HepG2 (cell line): ENCODE results near the gene TOE1. TPM values are rescaled to one million over a fixed set of nuclear protein-coding genes. Genes with fewer than 3 reads are reported as not detected.

Source experiments
- ATF1 ChIP-seq: IDR thresholded peaks from 2 replicates; pipeline ENCODE4 v1.6.1; 2016; ENCODE audit warnings: mild to moderate bottlenecking, control low read depth
- ATF2 ChIP-seq: sonication (generic); formaldehyde crosslinking; IDR thresholded peaks from 2 replicates; pipeline ENCODE4 v1.4.0; 2020; ENCODE audit warnings: missing genetic modification reagents
- ATF7 ChIP-seq, 2 experiments: fragments of 450-650 bp in 1 of 2; sonication (generic) in 1 of 2; formaldehyde crosslinking in 1 of 2; IDR thresholded peaks; 2 replicates each; pipeline versions ENCODE4 v1.4.0 to v1.6.1; 2016 to 2020; ENCODE audit warnings: antibody characterized with exemption in 1 of 2, mild to moderate bottlenecking in 1 of 2, missing genetic modification reagents in 1 of 2
- KMT2B ChIP-seq: IDR thresholded peaks from 2 replicates; pipeline ENCODE4 v1.6.1; 2016; ENCODE audit warnings: missing genetic modification reagents, missing compliant biosample characterization
- MAFG ChIP-seq: sonication (generic); formaldehyde crosslinking; IDR thresholded peaks from 2 replicates; pipeline ENCODE4 v1.5.1; 2020; ENCODE audit warnings: mild to moderate bottlenecking, missing genetic modification reagents
- NFYC ChIP-seq: IDR thresholded peaks from 2 replicates; pipeline ENCODE4 v1.6.1; 2016; ENCODE audit warnings: missing genetic modification reagents, missing compliant biosample characterization
- PHF21A ChIP-seq: sonication (generic); formaldehyde crosslinking; IDR thresholded peaks from 2 replicates; pipeline ENCODE4 v1.5.0; 2020; ENCODE audit warnings: mild to moderate bottlenecking, missing genetic modification reagents
- POLR2AphosphoS5 ChIP-seq: IDR thresholded peaks from 2 replicates; pipeline ENCODE4 v1.6.1; 2012; ENCODE audit warnings: low read depth, low read length
- PPARG ChIP-seq: conservative IDR thresholded peaks from 2 replicates; pipeline ENCODE4 v1.6.1; 2016; ENCODE audit warnings: missing biosample characterization, missing genetic modification reagents
- RXRB ChIP-seq: IDR thresholded peaks from 2 replicates; pipeline ENCODE4 v1.6.1; 2016; ENCODE audit warnings: borderline replicate concordance, missing genetic modification reagents, missing compliant biosample characterization
- SIN3A ChIP-seq: IDR thresholded peaks from 2 replicates; pipeline ENCODE4 v1.6.1; 2011; ENCODE audit warnings: low read depth, mild to moderate bottlenecking, control low read depth, low read length, borderline replicate concordance
- WIZ ChIP-seq: sonication (generic); formaldehyde crosslinking; IDR thresholded peaks from 2 replicates; pipeline ENCODE4 v1.5.1; 2020; ENCODE audit warnings: mild to moderate bottlenecking, missing genetic modification reagents
- ZBTB7A ChIP-seq: sonication (generic); formaldehyde crosslinking; IDR thresholded peaks from 2 replicates; pipeline ENCODE4 v1.8.0; 2022; ENCODE audit warnings: mild to moderate bottlenecking, missing genetic modification reagents
- ZBTB8A ChIP-seq: sonication (generic); formaldehyde crosslinking; IDR thresholded peaks from 2 replicates; pipeline ENCODE4 v1.4.0; 2020; ENCODE audit warnings: mild to moderate bottlenecking, low read depth, missing genetic modification reagents, borderline replicate concordance
- ZFP82 ChIP-seq: sonication (generic); formaldehyde crosslinking; IDR thresholded peaks from 2 replicates; pipeline ENCODE4 v1.5.1; 2020; ENCODE audit warnings: mild to moderate bottlenecking, missing genetic modification reagents, borderline replicate concordance
- ZFY ChIP-seq: sonication (generic); formaldehyde crosslinking; IDR thresholded peaks from 2 replicates; pipeline ENCODE4 v1.4.0; 2020; ENCODE audit warnings: missing genetic modification reagents
- ZNF281 ChIP-seq: sonication (generic); formaldehyde crosslinking; IDR thresholded peaks from 2 replicates; pipeline ENCODE4 v1.4.0; 2020; ENCODE audit warnings: missing genetic modification reagents, borderline replicate concordance
- ZNF446 ChIP-seq: sonication (generic); formaldehyde crosslinking; IDR thresholded peaks from 2 replicates; pipeline ENCODE4 v1.5.0; 2020; ENCODE audit warnings: mild to moderate bottlenecking, missing genetic modification reagents
- ZNF792 ChIP-seq: IDR thresholded peaks from 2 replicates; pipeline ENCODE4 v1.6.1; 2016
- ZNF839 ChIP-seq: sonication (generic); formaldehyde crosslinking; IDR thresholded peaks from 2 replicates; pipeline ENCODE4 v1.4.0; 2020; ENCODE audit warnings: missing genetic modification reagents, mild to moderate bottlenecking, borderline replicate concordance
- ZSCAN29 ChIP-seq: sonication (generic); formaldehyde crosslinking; conservative IDR thresholded peaks from 2 replicates; pipeline ENCODE4 v1.4.0; 2020; ENCODE audit warnings: mild to moderate bottlenecking, missing genetic modification reagents
- polyA plus RNA-seq, 8 experiments: library from polyadenylated mRNA; depleted of rRNA in 3 of 8; stranded (reverse) in 7 of 8; unstranded in 1 of 8; fragments of >200 nt; fragmentation: Illumina TruSeq in 4 of 8; extraction: Trizol in 4 of 8; gene quantifications; 2 replicates each; pipeline versions ENCODE4 v1.2.1 to v1.2.3, GENCODE V29; 2011 to 2016; ENCODE audit warnings: low read depth in 4 of 8, missing spikeins in 1 of 8, mixed read lengths in 1 of 8; ENCODE audit not compliant: insufficient read depth in 1 of 8
- total RNA-seq, 5 experiments: library from RNA; depleted of rRNA; stranded (reverse); fragments of >200 nt; fragmentation: Illumina TruSeq; extraction: Trizol; gene quantifications; 2 replicates each; pipeline ENCODE4 v1.2.3, GENCODE V29; 2016; ENCODE audit warnings: low read depth in 1 of 5
- TF ChIP-seq, protein P1 (sequence below): sonication (generic); formaldehyde crosslinking; IDR thresholded peaks from 2 replicates; pipeline ENCODE4 v1.5.0; 2020; ENCODE audit warnings: mild to moderate bottlenecking, missing genetic modification reagents
- TF ChIP-seq, protein P2 (sequence below): sonication (generic); formaldehyde crosslinking; IDR thresholded peaks from 2 replicates; pipeline ENCODE4 v1.9.0; 2021; ENCODE audit warnings: missing genetic modification reagents, borderline replicate concordance

TOE1 gene
- total and polyA plus RNA-seq, 2 of the 13 experiments (the other 11 are each of a cell fraction or from before 2014, with no cell fraction given): 14.1 to 19.0 TPM

GRCh38 chr1:45335855-45336324 is 4.1 kb upstream of the TOE1 start (continued):
- TF ChIP-seq, protein P1, sequence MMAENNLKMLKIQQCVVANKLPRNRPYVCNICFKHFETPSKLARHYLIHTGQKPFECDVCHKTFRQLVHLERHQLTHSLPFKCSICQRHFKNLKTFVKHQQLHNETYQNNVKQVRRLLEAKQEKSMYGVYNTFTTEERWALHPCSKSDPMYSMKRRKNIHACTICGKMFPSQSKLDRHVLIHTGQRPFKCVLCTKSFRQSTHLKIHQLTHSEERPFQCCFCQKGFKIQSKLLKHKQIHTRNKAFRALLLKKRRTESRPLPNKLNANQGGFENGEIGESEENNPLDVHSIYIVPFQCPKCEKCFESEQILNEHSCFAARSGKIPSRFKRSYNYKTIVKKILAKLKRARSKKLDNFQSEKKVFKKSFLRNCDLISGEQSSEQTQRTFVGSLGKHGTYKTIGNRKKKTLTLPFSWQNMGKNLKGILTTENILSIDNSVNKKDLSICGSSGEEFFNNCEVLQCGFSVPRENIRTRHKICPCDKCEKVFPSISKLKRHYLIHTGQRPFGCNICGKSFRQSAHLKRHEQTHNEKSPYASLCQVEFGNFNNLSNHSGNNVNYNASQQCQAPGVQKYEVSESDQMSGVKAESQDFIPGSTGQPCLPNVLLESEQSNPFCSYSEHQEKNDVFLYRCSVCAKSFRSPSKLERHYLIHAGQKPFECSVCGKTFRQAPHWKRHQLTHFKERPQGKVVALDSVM (CRISPR knock-in tag): peak; percentile 99
- no peak for TF ChIP-seq KMT2B (CRISPR knock-in tag)
- TF ChIP-seq PHF21A (CRISPR knock-in tag): peak; percentile 57
- TF ChIP-seq ZSCAN29 (CRISPR knock-in tag): peak; percentile 55; the same call in 1 of the 2 replicates
- peak; percentile 41; the same call in 1 of the 2 replicates for TF ChIP-seq ATF7 (IDR thresholded peaks at IDR 0.05)
- TF ChIP-seq ATF7 (CRISPR knock-in tag; IDR thresholded peaks at IDR 0.05): no peak
- peak; percentile 64; the same call in 1 of the 2 replicates for TF ChIP-seq ATF2 (CRISPR knock-in tag)
- TF ChIP-seq POLR2AphosphoS5: no peak
- no peak for TF ChIP-seq ZNF281
- TF ChIP-seq ZNF839: no peak
- peak; percentile 53; the same call in 1 of the 2 replicates for TF ChIP-seq ZFY (CRISPR knock-in tag)
- 0 out of 2 replicates have a peak, but pooled peaks have one; percentile 26 for TF ChIP-seq ATF1 (CRISPR knock-in tag)
- no peak for TF ChIP-seq NFYC (CRISPR knock-in tag)
- peak; percentile 95 for TF ChIP-seq RXRB (CRISPR knock-in tag)
- TF ChIP-seq ZNF792 (CRISPR knock-in tag): peak; percentile 63
- TF ChIP-seq WIZ (CRISPR knock-in tag): no peak
- TF ChIP-seq ZFP82: no peak
- TF ChIP-seq, protein P2, sequence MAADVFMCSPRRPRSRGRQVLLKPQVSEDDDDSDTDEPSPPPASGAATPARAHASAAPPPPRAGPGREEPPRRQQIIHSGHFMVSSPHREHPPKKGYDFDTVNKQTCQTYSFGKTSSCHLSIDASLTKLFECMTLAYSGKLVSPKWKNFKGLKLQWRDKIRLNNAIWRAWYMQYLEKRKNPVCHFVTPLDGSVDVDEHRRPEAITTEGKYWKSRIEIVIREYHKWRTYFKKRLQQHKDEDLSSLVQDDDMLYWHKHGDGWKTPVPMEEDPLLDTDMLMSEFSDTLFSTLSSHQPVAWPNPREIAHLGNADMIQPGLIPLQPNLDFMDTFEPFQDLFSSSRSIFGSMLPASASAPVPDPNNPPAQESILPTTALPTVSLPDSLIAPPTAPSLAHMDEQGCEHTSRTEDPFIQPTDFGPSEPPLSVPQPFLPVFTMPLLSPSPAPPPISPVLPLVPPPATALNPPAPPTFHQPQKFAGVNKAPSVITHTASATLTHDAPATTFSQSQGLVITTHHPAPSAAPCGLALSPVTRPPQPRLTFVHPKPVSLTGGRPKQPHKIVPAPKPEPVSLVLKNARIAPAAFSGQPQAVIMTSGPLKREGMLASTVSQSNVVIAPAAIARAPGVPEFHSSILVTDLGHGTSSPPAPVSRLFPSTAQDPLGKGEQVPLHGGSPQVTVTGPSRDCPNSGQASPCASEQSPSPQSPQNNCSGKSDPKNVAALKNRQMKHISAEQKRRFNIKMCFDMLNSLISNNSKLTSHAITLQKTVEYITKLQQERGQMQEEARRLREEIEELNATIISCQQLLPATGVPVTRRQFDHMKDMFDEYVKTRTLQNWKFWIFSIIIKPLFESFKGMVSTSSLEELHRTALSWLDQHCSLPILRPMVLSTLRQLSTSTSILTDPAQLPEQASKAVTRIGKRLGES (CRISPR knock-in tag): no peak
- TF ChIP-seq ZBTB8A: no peak
- no peak for TF ChIP-seq ZBTB7A (CRISPR knock-in tag)
- TF ChIP-seq SIN3A: no peak
- TF ChIP-seq ZNF446 (CRISPR knock-in tag): no peak
- TF ChIP-seq PPARG: peak; percentile 100
- TF ChIP-seq MAFG: no peak
